ENCODE results near the gene LPO. TPM values are rescaled to one million over a fixed set of nuclear protein-coding genes. Genes with fewer than 3 reads are reported as not detected.

LPO gene
- total RNA-seq, 1 donor from 2014 or later, result not detected

GRCh38 chr17:58229384-58229783, 9.0 kb upstream of the LPO start:
- no peak for DNase-seq (ENCODE audit: low read depth)

DNA sequence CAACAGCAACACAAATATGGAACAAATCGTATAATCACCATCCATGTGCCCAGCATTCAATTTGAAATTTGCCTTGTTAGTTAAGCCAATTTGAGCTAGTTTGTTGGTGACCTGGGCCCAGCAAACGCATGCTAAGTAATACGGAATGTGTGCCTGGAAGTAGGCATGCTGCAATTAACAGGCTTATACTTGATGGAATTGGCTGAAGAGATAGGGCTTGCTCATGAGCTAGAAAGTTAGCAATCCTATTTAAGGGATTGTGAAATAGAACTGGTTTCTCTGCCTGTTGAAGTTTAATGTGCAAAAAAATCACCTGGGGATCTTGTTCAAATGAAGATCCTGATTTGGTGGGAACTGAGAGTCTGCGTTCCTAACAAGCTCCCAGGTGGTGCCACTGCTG, 8.5 kb upstream of the LPO start:
- DNase-seq (ENCODE audit: low read depth), result no peak

- peak; percentile 45 for DNase-seq (ENCODE audit: low read depth)
Observed at GRCh38 chr17:58231641-58232040, 6.7 kb upstream of the LPO start.

GRCh38 chr17:58232707-58233156, 5.7 kb upstream of the LPO start:
- peak; percentile 79 for DNase-seq (ENCODE audit: low read depth)

- DNase-seq (ENCODE audit: low read depth), result no peak
Observed at GRCh38 chr17:58233543-58233942, 4.8 kb upstream of the LPO start.

DNA sequence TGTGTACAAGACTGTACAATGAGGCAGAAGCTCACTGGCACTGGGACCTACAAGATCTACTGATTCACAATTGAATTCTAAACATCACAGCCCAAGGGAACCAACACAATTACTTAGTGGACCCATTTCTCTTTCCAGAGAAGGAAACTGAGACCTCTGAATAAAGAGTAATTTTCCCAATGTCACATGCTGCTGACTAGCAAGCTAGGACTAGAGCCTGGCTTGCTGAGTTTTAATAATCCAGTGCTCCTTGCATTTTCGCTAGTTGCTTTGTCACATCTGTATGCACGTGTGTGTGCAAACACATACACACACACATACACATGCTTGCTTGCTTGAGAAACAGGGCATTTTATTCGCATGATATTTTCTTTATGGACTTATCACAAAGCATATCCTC, 3.9 kb upstream of the LPO start:
- DNase-seq (ENCODE audit: low read depth), result no peak

GRCh38 chr17:58235821-58236220, 2.6 kb upstream of the LPO start:
- DNase-seq (ENCODE audit: low read depth), result no peak

DNA sequence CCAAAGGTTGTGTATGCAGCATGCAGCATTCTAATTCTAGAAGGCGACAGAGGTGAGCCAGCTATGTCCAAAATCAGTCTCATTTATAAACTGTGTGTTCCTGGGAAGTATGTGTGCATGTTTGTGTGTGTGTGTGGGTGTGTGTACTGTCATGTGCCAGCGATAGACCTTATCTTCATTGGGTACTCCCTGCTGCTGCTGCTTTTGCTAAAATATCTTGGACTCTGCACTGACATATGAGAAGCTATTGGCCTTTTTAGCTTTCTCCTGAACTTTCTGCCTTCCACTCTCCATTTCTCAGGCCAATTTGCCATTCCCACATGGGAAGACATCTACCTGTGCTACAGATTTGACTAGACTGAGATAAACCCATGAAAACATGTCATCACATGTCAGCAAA, 2.0 kb upstream of the LPO start:
- DNase-seq (ENCODE audit: low read depth), result no peak

- DNase-seq (ENCODE audit: low read depth), result no peak
Observed at GRCh38 chr17:58239987-58240386, 1.6 kb downstream of the LPO start.

- no peak for DNase-seq (ENCODE audit: low read depth)
Observed at GRCh38 chr17:58242171-58242784, 3.9 kb downstream of the LPO start.

DNA sequence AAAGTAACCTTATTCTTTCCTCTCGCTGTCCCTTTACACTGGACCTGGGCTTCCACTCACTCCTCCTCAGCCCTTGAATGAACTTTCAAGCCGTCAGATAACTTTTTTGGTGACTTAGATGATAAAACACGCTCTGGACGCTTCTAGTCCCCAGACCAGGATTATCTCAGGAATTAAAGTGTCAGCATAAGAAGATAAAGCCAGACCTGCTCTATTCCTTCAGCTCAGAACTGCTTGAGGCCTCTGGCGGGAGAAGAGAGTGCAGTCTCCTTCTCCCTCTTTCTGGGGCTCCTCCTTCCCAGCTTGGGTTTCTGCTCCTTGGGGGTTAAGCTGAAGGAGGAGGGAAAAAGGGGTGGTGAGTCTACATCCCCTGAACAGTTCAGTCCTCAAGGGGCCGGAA, 6.6 kb downstream of the LPO start:
- no peak for DNase-seq (ENCODE audit: low read depth)

- DNase-seq (ENCODE audit: low read depth), result peak; percentile 11
Observed at GRCh38 chr17:58245428-58246103, 7.2 kb downstream of the LPO start.

DNA sequence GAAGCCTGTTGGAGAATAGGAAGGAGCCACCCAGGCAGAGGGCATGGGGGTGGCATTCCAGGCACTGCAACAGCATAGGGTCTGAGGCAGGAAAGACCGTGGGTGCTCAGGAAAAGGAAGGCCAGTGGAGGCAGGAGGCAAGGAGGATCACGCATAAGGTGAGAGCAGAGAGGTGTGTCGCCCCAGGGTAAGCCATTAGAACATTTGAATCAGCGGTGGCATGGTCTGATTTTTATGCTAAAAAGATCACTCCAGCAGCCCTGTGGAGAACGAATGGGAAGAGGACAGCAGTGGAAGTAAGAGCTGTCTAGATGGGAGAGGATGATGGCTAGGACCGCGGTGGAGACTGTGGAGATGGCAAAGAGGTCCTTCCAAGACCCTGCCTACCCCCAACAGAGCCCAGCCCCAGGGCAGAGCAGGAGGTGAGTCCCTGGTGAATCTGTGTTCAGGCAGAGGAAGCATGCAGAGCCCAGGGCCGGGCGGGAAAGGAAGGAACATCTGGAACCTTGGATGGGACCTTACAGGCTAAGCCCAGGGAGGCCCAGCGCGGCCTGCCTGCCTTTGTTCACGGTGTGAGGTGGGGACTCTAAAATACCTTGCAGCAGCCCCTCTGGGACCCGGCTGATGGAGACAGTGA, 7.8 kb downstream of the LPO start:
- no peak for DNase-seq (ENCODE audit: low read depth)

GRCh38 chr17:58246781-58247180, 8.4 kb downstream of the LPO start:
- DNase-seq (ENCODE audit: low read depth), result no peak

- DNase-seq (ENCODE audit: low read depth), result no peak
Observed at GRCh38 chr17:58247511-58248363, 9.4 kb downstream of the LPO start.

DNA sequence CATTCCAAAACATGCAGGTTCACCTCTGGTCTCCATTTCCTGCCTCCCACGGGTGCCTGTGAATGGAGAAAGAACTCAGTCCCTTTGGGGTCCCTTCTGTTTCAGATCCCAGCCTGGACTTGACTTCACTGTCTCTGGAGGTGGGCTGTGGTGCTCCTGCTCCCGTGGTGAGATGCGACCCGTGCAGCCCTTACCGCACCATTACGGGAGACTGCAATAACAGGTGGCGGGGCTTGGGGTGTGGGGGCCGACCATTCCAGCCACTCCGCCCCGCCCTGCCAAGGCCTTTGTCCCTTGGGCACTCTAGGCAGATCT, 10.5 kb downstream of the LPO start:
- DNase-seq (ENCODE audit: low read depth), result no peak

DNA sequence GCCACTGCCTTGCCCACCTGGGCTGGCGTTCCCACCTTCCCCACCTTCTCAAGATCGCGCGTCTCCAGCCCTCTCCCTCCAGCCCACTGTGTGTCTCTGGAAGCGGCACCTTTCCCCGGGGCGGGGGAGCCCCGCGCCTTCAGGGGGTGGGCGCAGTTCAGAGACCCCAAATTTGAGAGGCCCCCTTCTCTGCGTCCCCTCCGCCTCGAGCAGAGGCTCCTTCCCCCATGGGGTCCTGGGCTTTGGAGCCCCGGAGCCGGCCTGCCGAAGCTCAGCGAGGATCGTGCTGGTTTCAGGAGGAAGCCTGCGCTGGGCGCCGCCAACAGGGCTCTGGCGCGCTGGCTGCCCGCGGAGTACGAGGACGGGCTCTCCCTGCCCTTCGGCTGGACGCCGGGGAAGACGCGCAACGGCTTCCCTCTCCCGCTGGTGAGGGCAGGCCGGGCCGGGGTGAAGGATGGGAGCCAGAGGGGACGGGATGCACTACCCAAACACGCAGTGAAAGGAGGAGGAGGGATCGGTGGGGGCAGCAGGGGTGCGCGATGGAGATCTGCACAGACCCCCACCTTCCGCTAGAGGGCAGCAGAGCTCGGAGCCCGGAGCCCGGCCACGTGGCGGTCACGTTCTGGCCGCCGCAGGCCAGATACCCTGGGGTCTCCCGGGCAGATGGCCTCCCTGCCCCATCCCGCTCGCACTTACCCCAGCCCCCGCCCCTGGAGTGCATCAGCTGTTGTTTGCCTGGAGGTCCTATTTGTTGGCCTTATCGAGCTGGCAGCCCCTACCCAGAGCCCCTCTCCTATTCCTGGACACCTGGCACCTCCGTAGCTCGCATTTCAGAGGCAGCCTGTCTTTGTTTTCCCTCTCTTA, 11.1 kb downstream of the LPO start:
- DNase-seq (ENCODE audit: low read depth), result no peak

DNA sequence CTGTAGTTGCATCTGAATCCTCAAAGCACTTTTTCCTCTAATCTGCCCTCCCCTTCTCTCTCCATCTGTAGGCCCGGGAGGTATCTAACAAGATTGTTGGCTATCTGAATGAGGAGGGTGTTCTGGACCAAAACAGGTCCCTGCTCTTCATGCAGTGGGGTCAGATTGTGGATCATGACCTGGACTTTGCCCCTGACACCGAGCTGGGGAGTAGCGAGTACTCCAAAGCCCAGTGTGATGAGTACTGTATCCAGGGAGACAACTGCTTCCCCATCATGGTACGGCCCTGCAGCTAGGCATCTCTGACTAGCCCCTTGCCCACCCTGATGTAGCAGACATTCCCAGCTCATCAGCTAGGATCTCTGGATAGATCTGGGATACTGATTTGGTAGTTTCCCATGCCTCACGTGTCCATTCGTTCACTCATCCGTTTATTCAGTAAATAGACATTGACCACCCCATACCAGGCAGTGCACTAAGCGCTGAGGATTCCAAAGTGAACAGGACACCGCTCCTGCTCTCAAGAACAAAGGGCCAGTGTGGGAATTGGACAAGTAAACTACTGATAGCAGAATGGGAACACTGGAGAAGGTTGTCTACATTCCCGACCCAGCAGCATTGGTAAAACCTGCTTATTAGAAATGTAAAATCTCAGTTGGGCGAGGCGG, 12.1 kb downstream of the LPO start:
- DNase-seq (ENCODE audit: low read depth), result no peak

DNA sequence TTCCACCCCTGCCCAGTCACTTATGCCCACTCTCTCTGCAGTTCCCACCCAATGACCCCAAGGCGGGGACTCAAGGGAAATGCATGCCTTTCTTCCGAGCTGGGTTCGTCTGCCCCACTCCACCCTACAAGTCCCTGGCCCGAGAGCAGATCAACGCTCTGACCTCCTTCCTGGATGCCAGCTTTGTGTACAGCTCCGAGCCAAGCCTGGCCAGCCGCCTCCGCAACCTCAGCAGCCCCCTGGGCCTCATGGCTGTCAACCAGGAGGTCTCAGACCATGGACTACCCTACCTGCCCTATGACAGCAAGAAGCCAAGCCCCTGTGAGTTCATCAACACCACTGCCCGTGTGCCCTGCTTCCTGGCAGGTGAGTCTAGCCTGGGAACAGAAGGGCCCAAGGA, 13.8 kb downstream of the LPO start:
- DNase-seq (ENCODE audit: low read depth), result no peak

DNA sequence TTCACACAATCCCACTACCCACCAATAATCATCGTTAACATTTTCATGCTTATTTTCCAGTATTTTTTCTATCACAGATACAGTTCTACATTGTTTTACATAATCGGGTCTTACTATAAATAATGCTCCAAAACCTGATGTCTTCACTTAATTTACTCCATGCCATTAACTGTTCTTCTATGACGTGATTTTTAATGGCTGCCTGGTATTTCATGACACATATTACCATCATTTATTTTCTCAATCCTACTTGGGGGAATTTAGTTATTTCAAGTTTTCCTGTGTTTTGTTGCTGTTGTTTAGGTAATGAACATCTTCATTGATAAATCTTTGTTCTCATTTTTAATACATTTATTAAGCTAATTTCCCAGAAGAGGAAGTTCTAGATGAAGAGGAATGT, 14.7 kb downstream of the LPO start:
- DNase-seq (ENCODE audit: low read depth), result no peak

DNA sequence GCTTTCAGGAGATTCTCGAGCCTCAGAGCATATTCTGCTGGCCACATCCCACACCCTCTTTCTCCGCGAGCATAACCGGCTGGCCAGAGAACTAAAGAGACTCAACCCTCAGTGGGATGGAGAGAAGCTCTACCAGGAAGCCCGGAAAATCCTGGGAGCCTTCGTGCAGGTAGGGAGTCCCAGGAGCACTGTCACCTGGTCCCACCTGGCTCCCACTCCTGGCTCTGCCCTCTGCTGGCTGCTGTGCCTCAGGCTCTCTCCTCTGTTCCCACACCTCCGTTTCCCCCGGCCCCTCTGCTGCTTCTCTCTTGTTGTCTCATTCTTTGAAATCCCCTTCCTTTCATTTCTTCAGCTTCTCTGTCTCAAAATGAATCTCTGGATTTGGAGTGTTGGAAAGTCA, 16.4 kb downstream of the LPO start:
- DNase-seq (ENCODE audit: low read depth), result no peak
